Endothelial cell of umbilical vein (primary cell): ENCODE measurements around the gene FIS1. TPM values are rescaled to one million over a fixed set of nuclear protein-coding genes. Genes with fewer than 3 reads are reported as not detected.
A peak's percentile ranks its signal among the peaks of the same experiment; 100 is the strongest.

Source experiments
- BruUV-seq: library from RNA; stranded (reverse); fragments of 400-500 nt; replicated peaks from 2 replicates; lab custom pipeline; 2021; lab: Mats Ljungman, UMichigan
- CTCF ChIA-PET: fragments of 300-600, 350-600 bp; sonication (Branson Sonifier 250); formaldehyde crosslinking; loops from one replicate; lab custom pipeline; 2021; ENCODE audit warnings: antibody characterized with exemption, inconsistent platforms; lab: Charles Lee
- POLR2A ChIA-PET: fragments of 300-600, 350-600 bp; sonication (Branson Sonifier 250); formaldehyde crosslinking; loops from one replicate; lab custom pipeline; 2021; ENCODE audit warnings: antibody characterized with exemption, inconsistent platforms; lab: Charles Lee
- DNase-seq: peaks from one replicate; pipeline ENCODE4 v3.0.0-alpha.2; 2011; ENCODE audit warnings: low read depth, low spot score
- FAIRE-seq: peaks from 2 replicates; lab custom pipeline; 2011; peaks lifted over from hg19 to GRCh38; lab: Jason Lieb, UNC
- H2AFZ ChIP-seq: 2 replicates; pipeline ENCODE4 v1.6.0; 2012; ENCODE audit warnings: low read depth, low read length, control low read depth, inconsistent platforms
- H3K27ac ChIP-seq: 2 replicates; pipeline ENCODE4 v1.5.1; 2011; ENCODE audit warnings: low read depth, mild to moderate bottlenecking, control low read depth, low read length, moderate library complexity; ENCODE audit not compliant: insufficient read depth
- H3K27me3 ChIP-seq, 2 experiments: 2 replicates each; pipeline versions ENCODE4 v1.6.0 to v1.6.1; 2011; ENCODE audit warnings: low read length in 2 of 2, mixed read lengths in 1 of 2; ENCODE audit not compliant: control insufficient read depth in 2 of 2, insufficient read depth in 2 of 2
- H3K36me3 ChIP-seq, 2 experiments: 2 replicates in 1 of 2; 3 replicates in 1 of 2; pipeline ENCODE4 v1.5.1; 2011; ENCODE audit warnings: low read length in 2 of 2, mild to moderate bottlenecking in 1 of 2, moderate library complexity in 1 of 2; ENCODE audit not compliant: control insufficient read depth in 2 of 2, insufficient read depth in 2 of 2; ENCODE audit errors: extremely low read depth in 1 of 2
- H3K4me1 ChIP-seq: 3 replicates; pipeline ENCODE4 v1.5.1; 2011; ENCODE audit warnings: mild to moderate bottlenecking, low read length; ENCODE audit not compliant: control insufficient read depth, insufficient read depth; ENCODE audit errors: extremely low read depth
- H3K4me2 ChIP-seq: 2 replicates; pipeline ENCODE4 v1.6.1; 2011; ENCODE audit warnings: low read length, control low read depth, mixed read lengths; ENCODE audit not compliant: insufficient read depth
- H3K4me3 ChIP-seq, 3 experiments: fragments of 200-600 bp in 1 of 3; sonication (generic), shearing (Covaris generic) in 1 of 3; replicated peaks in 1 of 3; 2 replicates each; pipeline ENCODE4 v1.5.1; 2011 to 2016; ENCODE audit warnings: control low read depth in 3 of 3, low read length in 3 of 3, mild to moderate bottlenecking in 2 of 3, inconsistent platforms in 1 of 3, low read depth in 1 of 3, moderate library complexity in 1 of 3; ENCODE audit not compliant: insufficient read depth in 1 of 3
- H3K79me2 ChIP-seq: 2 replicates; pipeline ENCODE4 v1.6.0; 2012; ENCODE audit warnings: low read length, inconsistent platforms; ENCODE audit not compliant: control insufficient read depth, insufficient read depth
- H3K9ac ChIP-seq: replicated peaks from 2 replicates; pipeline ENCODE3; 2011; ENCODE audit warnings: low read length, control low read depth; ENCODE audit not compliant: insufficient read depth; ENCODE audit errors: extremely low read depth
- H3K9me1 ChIP-seq: replicated peaks from 3 replicates; pipeline ENCODE4 v1.6.0; 2011; ENCODE audit warnings: mild to moderate bottlenecking, low read length; ENCODE audit not compliant: control insufficient read depth, insufficient read depth; ENCODE audit errors: extremely low read depth
- H3K9me3 ChIP-seq: replicated peaks from 2 replicates; pipeline ENCODE4 v1.5.1; 2012; ENCODE audit warnings: low read length, inconsistent platforms; ENCODE audit not compliant: control insufficient read depth, insufficient read depth
- H4K20me1 ChIP-seq: replicated peaks from 2 replicates; pipeline ENCODE3; 2011; ENCODE audit warnings: mild to moderate bottlenecking, low read length; ENCODE audit not compliant: control insufficient read depth, insufficient read depth; ENCODE audit errors: extremely low read depth
- EZH2 ChIP-seq: IDR thresholded peaks from 2 replicates; pipeline ENCODE4 v1.6.1; 2012; ENCODE audit warnings: borderline replicate concordance, low read depth, mild to moderate bottlenecking, moderate library complexity, low read length, inconsistent platforms; ENCODE audit not compliant: severe bottlenecking
- FOS ChIP-seq: IDR thresholded peaks from 2 replicates; pipeline ENCODE4 v1.6.1; 2011; ENCODE audit warnings: mild to moderate bottlenecking, low read length, moderate library complexity, borderline replicate concordance; ENCODE audit not compliant: insufficient read depth
- GATA2 ChIP-seq: IDR thresholded peaks from 2 replicates; pipeline ENCODE4 v1.7.0; 2011; ENCODE audit warnings: low read depth, mild to moderate bottlenecking, moderate library complexity, mixed read lengths, low read length; ENCODE audit not compliant: insufficient read length, insufficient read depth
- JUN ChIP-seq: IDR thresholded peaks from 2 replicates; pipeline ENCODE4 v1.6.1; 2011; ENCODE audit warnings: borderline replicate concordance, low read depth; ENCODE audit not compliant: insufficient read length, insufficient read depth
- MYC ChIP-seq: IDR thresholded peaks from one replicate; pipeline ENCODE4 v1.6.1; 2011; ENCODE audit warnings: mild to moderate bottlenecking, low read depth, low read length
- POLR2A ChIP-seq: IDR thresholded peaks from 2 replicates; pipeline ENCODE4 v1.6.1; 2012; ENCODE audit warnings: low read depth, mild to moderate bottlenecking, control low read depth, low read length
- POLR2AphosphoS5 ChIP-seq: IDR thresholded peaks from 2 replicates; pipeline ENCODE4 v1.6.1; 2012; ENCODE audit warnings: low read depth, mild to moderate bottlenecking, control low read depth, low read length, moderate library complexity; ENCODE audit not compliant: insufficient read depth
- dilution Hi-C: fragments of 300-500 bp; cut with MboI; formaldehyde crosslinking; loops from one replicate; pipeline ENCODE4 v1.15.0; 2019; ENCODE audit warnings: low sequenced_read_pairs; ENCODE audit not compliant: extremely low pct_ligation_motif_present
- intact Hi-C: fragments of 100-400 bp; cut with micrococcal nuclease; formaldehyde crosslinking; loops from one replicate; pipeline ENCODE4 v1.10.0; 2022
- polyA plus RNA-seq, 4 experiments: library from polyadenylated mRNA; depleted of rRNA in 3 of 4; stranded (reverse) in 3 of 4; unstranded in 1 of 4; fragments of >200 nt; gene quantifications; 2 replicates each; pipeline versions ENCODE4 v1.2.1 to v1.2.3, GENCODE V29; 2011 to 2012; ENCODE audit warnings: missing spikeins in 1 of 4
- total RNA-seq: library from RNA; stranded (reverse); gene quantifications from 2 replicates; pipeline ENCODE4 v1.2.3, GENCODE V29; 2021
- TF ChIP-seq, protein P1 (sequence below): IDR thresholded peaks from 2 replicates; pipeline ENCODE4 v1.6.1; 2011; ENCODE audit not compliant: insufficient read depth, insufficient read length
- TF ChIP-seq, protein P2 (sequence below), 2 donors: IDR thresholded peaks; 1 replicate in 1 of 2; 2 replicates in 1 of 2; pipeline ENCODE4 v1.5.1; 2011; ENCODE audit warnings: low read length in 2 of 2, mild to moderate bottlenecking in 2 of 2, moderate library complexity in 2 of 2, control low read depth in 1 of 2, inconsistent platforms in 1 of 2, low read depth in 1 of 2; ENCODE audit not compliant: insufficient read depth in 1 of 2; ENCODE audit errors: extremely low read depth in 1 of 2

FIS1 gene
- total and polyA plus RNA-seq, 2 donors (not counting 3 experiments of a cell fraction or from before 2014, with no cell fraction given), result 132 to 330 TPM

DNA sequence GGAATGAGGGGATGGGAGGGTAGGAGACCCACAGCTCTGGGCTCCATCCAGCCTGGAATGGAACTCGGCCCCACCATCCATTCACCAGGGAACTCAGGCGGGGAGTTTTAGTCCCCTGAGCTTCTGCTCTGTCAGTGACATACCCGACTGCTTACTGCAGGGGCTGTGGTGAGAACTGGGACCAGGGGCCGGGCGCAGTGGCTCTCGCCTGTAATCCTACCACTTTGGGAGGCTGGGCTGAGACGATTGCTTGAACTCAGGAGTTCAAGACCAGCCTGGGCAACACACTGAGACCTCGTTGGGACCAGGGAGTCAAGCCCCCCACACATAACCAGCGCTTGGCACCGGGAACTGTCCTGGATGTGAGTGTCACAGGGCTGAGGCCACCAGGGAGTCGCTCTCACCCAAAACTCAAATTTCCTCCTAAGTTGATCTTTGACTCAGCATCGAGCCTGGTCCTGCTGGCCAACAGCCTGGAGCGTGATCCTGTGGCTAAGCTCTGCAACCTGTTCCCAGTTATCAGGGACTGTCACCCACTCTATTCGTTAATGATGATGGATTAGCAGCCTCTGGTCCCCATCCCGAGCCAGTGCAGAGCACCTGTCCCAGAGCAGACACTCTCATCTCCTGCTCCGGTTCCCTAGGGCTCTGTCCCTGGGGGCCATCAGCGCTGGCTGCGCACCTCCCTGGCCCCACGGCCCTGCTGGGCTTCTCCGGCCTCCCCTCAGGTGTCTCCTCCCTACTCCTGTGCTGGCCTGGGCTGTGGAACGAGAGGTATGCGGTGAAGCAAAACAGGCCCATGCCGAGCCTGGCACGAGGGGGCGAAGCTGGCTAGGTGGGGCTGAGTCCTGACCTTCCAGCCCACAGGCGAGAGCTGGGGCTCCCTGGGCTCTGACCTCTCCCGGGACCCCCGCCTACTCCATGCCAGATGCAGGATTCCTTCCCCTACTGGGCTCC, 6.4 kb downstream of the FIS1 start:
- Histone ChIP-seq H3K9ac (peak overlapping the region; percentile 6), H3K4me2 (no peak overlapping the region), H3K4me3 (no peak overlapping the region), H3K79me2 (peaks cover 14% of the 10 kb centered on the region), H3K4me1 (peaks cover 32% of the 10 kb centered on the region), H3K27ac (peak overlapping the region; percentile 22), H3K27me3 (no peaks in the 10 kb centered on the region), H4K20me1 (no peaks in the 10 kb centered on the region), H3K36me3 (peaks cover 0 to 16% of the 10 kb centered on the region in 2 experiments), H3K9me3 (no peaks in the 10 kb centered on the region), H2AFZ (no peak overlapping the region), H3K9me1 (no peaks in the 10 kb centered on the region)
- no TSS peak for BruUV-seq
- no peak for DNase-seq
- peak; percentile 15 for FAIRE-seq
- dilution Hi-C loops (no loop called here), intact Hi-C loops (loop anchor here (1.0 to 5.0 kb wide), 2 partner anchors 20 to 44 kb away; partner anchors contain the start of gene ZNHIT1)
- ChIA-PET POLR2A (interaction anchor here (1.1 kb wide), 1 partner anchor 10 kb away, joined by 3 read pairs; no protein-coding TSS in a partner anchor), CTCF (interaction anchor here (1.1 to 3.5 kb wide), 9 partner anchors 8 to 344 kb away, joined by 3 to 23 read pairs (median 6); partner anchors contain the start of genes PLOD3 and ZNHIT1)
- TF ChIP-seq, protein P1, sequence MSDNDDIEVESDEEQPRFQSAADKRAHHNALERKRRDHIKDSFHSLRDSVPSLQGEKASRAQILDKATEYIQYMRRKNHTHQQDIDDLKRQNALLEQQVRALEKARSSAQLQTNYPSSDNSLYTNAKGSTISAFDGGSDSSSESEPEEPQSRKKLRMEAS, result no peak
- no peak for TF ChIP-seq GATA2
- no peak for TF ChIP-seq JUN
- no peak for TF ChIP-seq EZH2
- no peak for TF ChIP-seq FOS
- TF ChIP-seq POLR2AphosphoS5, result no peak
- no peak for TF ChIP-seq POLR2A
- no peak for TF ChIP-seq MYC
- TF ChIP-seq, protein P2, sequence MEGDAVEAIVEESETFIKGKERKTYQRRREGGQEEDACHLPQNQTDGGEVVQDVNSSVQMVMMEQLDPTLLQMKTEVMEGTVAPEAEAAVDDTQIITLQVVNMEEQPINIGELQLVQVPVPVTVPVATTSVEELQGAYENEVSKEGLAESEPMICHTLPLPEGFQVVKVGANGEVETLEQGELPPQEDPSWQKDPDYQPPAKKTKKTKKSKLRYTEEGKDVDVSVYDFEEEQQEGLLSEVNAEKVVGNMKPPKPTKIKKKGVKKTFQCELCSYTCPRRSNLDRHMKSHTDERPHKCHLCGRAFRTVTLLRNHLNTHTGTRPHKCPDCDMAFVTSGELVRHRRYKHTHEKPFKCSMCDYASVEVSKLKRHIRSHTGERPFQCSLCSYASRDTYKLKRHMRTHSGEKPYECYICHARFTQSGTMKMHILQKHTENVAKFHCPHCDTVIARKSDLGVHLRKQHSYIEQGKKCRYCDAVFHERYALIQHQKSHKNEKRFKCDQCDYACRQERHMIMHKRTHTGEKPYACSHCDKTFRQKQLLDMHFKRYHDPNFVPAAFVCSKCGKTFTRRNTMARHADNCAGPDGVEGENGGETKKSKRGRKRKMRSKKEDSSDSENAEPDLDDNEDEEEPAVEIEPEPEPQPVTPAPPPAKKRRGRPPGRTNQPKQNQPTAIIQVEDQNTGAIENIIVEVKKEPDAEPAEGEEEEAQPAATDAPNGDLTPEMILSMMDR (IDR thresholded peaks at IDR 0.05; ENCODE audit: extremely low read depth in 1 of 2, insufficient read depth in 1 of 2, low read depth in 1 of 2, low read length in 2 of 2), result no peak
